ENCODE measurements around the gene HAUS5. TPM values are rescaled to one million over a fixed set of nuclear protein-coding genes. Genes with fewer than 3 reads are reported as not detected.

The HAUS5 gene
- total and polyA plus RNA-seq, 2 of the 8 experiments (the other 6 are each of a cell fraction or from before 2014, with no cell fraction given): 13.8 to 25.7 TPM

- TF ChIP-seq EZH2 (IDR thresholded peaks at IDR 0.05; ENCODE audit: low read depth, low read length, severe bottlenecking): no peak
- TF ChIP-seq HDAC2 (IDR thresholded peaks at IDR 0.05; ENCODE audit: borderline replicate concordance in 1 of 2, low read depth in 2 of 2, low read length in 2 of 2): no peak
- TF ChIP-seq BCL11A (IDR thresholded peaks at IDR 0.05; ENCODE audit: low read depth in 2 of 2, low read length in 2 of 2): no peak
- no peak for TF ChIP-seq TEAD4 (IDR thresholded peaks at IDR 0.05; ENCODE audit: low read depth, low read length)
- no peak for TF ChIP-seq YY1 (IDR thresholded peaks at IDR 0.05; ENCODE audit: low read depth, low read length)
- TF ChIP-seq JUN (IDR thresholded peaks at IDR 0.05; ENCODE audit: low read depth, low read length): no peak
- no peak for TF ChIP-seq CREB1 (IDR thresholded peaks at IDR 0.05)
- no peak for TF ChIP-seq RFX5 (IDR thresholded peaks at IDR 0.05; ENCODE audit: borderline replicate concordance, low read depth, low read length)
- TF ChIP-seq EGR1 (IDR thresholded peaks at IDR 0.05; ENCODE audit: borderline replicate concordance, low read depth, low read length): no peak
Measured at GRCh38 chr19:35571406-35571965, 41.0 kb upstream of the HAUS5 start (continued).
